A673 (cell line): ENCODE data around the gene NAGS. TPM values are rescaled to one million over a fixed set of nuclear protein-coding genes. Genes with fewer than 3 reads are reported as not detected.

Source experiments
- BruUV-seq: library from RNA; stranded (reverse); fragments of 400-500 nt; replicated peaks from 2 replicates; lab custom pipeline; 2021; lab: Mats Ljungman, UMichigan
- CTCF ChIA-PET: fragments of 300-600 bp; sonication (Branson Sonifier 250); formaldehyde crosslinking; loops from one replicate; lab custom pipeline; 2022; ENCODE audit warnings: antibody characterized with exemption; lab: Charles Lee
- POLR2A ChIA-PET: fragments of 300-600 bp; sonication (Branson Sonifier 250); formaldehyde crosslinking; loops from one replicate; lab custom pipeline; 2022; ENCODE audit warnings: antibody characterized with exemption; ENCODE audit not compliant: low non-redundant PET; lab: Charles Lee
- DNase-seq: peaks from one replicate; pipeline ENCODE4 v3.0.0-alpha.2; 2015; ENCODE audit warnings: low spot score
- H3K27ac ChIP-seq: fragments of 200-600 bp; sonication (generic); 2 replicates; pipeline ENCODE4 v1.5.1; 2016; ENCODE audit warnings: mixed run types, low read depth, mild to moderate bottlenecking, mixed read lengths, antibody characterized with exemption, low read length; ENCODE audit not compliant: poor library complexity, severe bottlenecking
- H3K27me3 ChIP-seq: fragments of 200-600 bp; sonication (generic); replicated peaks from 2 replicates; pipeline ENCODE4 v1.6.1; 2017; ENCODE audit warnings: mixed run types, low read depth, mild to moderate bottlenecking, mixed read lengths, antibody characterized with exemption, low read length; ENCODE audit not compliant: insufficient read depth, poor library complexity
- H3K36me3 ChIP-seq: fragments of 200-600 bp; sonication (generic); 2 replicates; pipeline ENCODE4 v1.6.1; 2016; ENCODE audit warnings: mixed run types, mild to moderate bottlenecking, mixed read lengths, antibody characterized with exemption, low read length; ENCODE audit not compliant: insufficient read depth, poor library complexity, severe bottlenecking
- H3K4me1 ChIP-seq: fragments of 200-600 bp; sonication (generic); 2 replicates; pipeline ENCODE4 v1.6.1; 2017; ENCODE audit warnings: mixed run types, mild to moderate bottlenecking, mixed read lengths, antibody characterized with exemption, low read length; ENCODE audit not compliant: insufficient read depth, poor library complexity, severe bottlenecking
- H3K4me3 ChIP-seq: fragments of 200-600 bp; sonication (generic); 2 replicates; pipeline ENCODE4 v1.5.1; 2016; ENCODE audit warnings: low read depth, mixed run types, mild to moderate bottlenecking, mixed read lengths, low read length; ENCODE audit not compliant: poor library complexity, severe bottlenecking
- H3K9me3 ChIP-seq: fragments of 200-600 bp; sonication (generic); 2 replicates; pipeline ENCODE4 v1.6.1; 2016; ENCODE audit warnings: mixed run types, low read depth, mild to moderate bottlenecking, mixed read lengths, antibody characterized with exemption, low read length; ENCODE audit not compliant: poor library complexity, severe bottlenecking
- EZH2 ChIP-seq: fragments of 200-600 bp; sonication (generic); IDR thresholded peaks from 2 replicates; pipeline ENCODE4 v1.6.1; 2017; ENCODE audit warnings: borderline replicate concordance, low read depth, mild to moderate bottlenecking, mixed read lengths, antibody characterized with exemption, low read length; ENCODE audit not compliant: poor library complexity, severe bottlenecking
- intact Hi-C: fragments of 100-400 bp; cut with micrococcal nuclease; formaldehyde crosslinking; loops from one replicate; pipeline ENCODE4 v1.10.0; 2022; ENCODE audit not compliant: unreplicated experiment
- total RNA-seq: library from RNA; stranded (reverse); gene quantifications from 2 replicates; pipeline ENCODE4 v1.2.3, GENCODE V29; 2021
- TF ChIP-seq, protein P1 (sequence below): fragments of 300-800, 200-600 bp; sonication (generic); conservative IDR thresholded peaks from 2 replicates; pipeline ENCODE4 v1.5.1; 2017; ENCODE audit warnings: low read depth, mild to moderate bottlenecking, antibody characterized with exemption, low read length, moderate library complexity, mixed read lengths

NAGS gene
- total RNA-seq, 1 experiment from 2014 or later, result 0.24 TPM

DNA sequence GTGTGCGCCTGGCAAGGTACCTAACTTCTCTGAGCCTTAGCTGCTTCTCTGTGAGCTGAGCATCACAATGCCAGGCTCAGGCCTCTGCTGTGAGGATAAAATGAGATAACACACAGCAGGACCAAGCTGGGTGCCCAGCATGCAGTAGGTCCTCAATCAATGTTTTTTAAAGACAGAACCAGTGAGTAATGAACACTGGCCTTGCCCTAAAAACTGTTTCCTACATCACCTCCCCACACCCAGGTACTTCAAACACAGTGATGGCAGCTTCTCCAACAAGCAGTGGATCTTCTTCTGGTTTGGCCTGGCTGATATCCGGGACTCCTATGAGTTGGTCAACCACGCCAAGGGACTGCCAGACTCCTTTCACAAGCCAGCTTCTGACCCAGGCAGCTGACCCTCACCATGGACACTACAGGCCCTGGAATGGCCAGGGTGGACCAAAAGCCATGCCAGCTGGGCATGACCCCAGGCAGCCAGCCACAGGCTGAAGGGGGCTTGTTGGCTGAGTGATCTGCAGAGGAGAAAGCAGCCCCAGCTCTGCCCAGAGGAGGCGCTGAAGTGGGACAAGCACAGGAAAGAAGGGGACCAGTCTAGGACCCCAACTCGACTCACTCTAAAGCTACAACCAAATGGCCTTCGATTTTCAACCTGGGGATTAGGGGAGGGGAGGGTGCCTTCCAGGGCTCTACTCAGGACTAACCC, 3.9 kb downstream of the NAGS start:
- ChIA-PET POLR2A (interaction anchor here (0.6 kb wide), 1 partner anchor 178 kb away, joined by 3 read pairs; the partner anchor contains the start of gene TMUB2), CTCF (interaction anchor here (0.6 to 1.3 kb wide), 2 partner anchors 20 to 160 kb away, joined by 3 read pairs; no protein-coding TSS in a partner anchor)
- H3K27ac ChIP-seq, result no peak overlapping the region
- H3K4me1 ChIP-seq, result no peaks in the 10 kb centered on the region
- intact Hi-C loops, result loop anchor here (10.0 kb wide), 1 partner anchor 106 kb away; no protein-coding TSS in a partner anchor
- no peaks in the 10 kb centered on the region for H3K36me3 ChIP-seq
- no TSS peak for BruUV-seq
- no peak for DNase-seq
- H3K4me3 ChIP-seq, result no peak overlapping the region
- TF ChIP-seq, protein P1, sequence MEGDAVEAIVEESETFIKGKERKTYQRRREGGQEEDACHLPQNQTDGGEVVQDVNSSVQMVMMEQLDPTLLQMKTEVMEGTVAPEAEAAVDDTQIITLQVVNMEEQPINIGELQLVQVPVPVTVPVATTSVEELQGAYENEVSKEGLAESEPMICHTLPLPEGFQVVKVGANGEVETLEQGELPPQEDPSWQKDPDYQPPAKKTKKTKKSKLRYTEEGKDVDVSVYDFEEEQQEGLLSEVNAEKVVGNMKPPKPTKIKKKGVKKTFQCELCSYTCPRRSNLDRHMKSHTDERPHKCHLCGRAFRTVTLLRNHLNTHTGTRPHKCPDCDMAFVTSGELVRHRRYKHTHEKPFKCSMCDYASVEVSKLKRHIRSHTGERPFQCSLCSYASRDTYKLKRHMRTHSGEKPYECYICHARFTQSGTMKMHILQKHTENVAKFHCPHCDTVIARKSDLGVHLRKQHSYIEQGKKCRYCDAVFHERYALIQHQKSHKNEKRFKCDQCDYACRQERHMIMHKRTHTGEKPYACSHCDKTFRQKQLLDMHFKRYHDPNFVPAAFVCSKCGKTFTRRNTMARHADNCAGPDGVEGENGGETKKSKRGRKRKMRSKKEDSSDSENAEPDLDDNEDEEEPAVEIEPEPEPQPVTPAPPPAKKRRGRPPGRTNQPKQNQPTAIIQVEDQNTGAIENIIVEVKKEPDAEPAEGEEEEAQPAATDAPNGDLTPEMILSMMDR, result no peak
- TF ChIP-seq EZH2, result no peak
- H3K9me3 ChIP-seq, result no peaks in the 10 kb centered on the region
- H3K27me3 ChIP-seq, result peaks cover 9% of the 10 kb centered on the region

DNA sequence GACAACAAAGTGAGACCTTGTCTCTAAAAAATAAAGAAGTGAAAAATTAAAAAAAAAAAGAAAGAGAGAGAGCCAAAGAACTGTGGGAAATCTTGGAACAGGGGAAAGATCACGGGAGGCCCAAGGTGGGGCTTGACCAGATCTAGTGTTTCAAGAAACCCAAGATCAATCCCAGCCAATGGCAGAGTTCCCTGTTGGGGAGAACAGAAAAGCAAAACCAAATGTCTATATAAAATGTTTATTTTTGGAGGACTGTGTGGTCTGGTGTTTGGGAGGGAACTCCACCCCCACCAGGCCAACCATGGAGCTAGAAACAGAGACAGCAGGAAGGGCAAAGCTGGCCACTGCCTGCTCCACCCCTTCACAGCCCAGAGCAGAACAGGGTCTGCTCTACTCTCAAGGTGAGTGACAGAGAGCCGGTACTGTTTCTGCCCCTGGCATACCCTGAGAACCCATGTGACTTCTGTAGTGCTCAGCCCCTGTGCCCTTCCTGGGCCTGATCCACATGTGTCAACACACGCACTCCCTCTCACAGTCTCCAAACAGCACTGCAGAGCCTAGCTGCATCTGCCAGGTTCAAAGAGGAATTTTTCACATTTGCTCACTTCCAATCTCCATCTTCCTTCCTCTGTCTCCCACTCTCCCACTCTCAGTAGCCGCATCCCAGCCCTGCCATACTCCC, 6.7 kb downstream of the NAGS start:
- TF ChIP-seq, protein P1, result no peak
- no peak for TF ChIP-seq EZH2
- peaks cover 2% of the 10 kb centered on the region for H3K27me3 ChIP-seq
- no peaks in the 10 kb centered on the region for H3K4me1 ChIP-seq
- BruUV-seq, result no TSS peak
- POLR2A ChIA-PET, result no interaction called here
- DNase-seq, result no peak
- H3K4me3 ChIP-seq, result no peak overlapping the region
- no peaks in the 10 kb centered on the region for H3K9me3 ChIP-seq
- intact Hi-C loops, result no loop called here
- CTCF ChIA-PET, result no interaction called here
- no peak overlapping the region for H3K27ac ChIP-seq
- H3K36me3 ChIP-seq, result no peaks in the 10 kb centered on the region

DNA sequence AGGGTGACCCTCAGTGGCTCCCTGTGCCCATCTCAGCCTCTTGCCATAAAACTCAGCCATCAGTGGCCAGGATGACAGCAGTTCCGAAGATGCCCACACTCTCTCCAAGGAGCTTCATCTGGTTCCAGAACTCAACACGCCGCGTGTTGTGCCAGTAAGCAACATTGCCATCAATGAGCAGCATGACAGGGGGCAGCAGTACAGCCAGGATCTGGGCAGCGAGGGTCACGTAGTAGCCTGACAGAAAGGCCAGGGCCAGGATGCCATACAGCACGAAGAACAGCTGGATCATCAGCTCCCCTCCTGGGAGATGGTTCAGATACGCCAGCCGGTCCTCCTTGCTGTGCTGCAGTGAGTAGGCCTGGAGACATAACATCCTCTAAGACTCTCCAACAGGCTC, 7.5 kb downstream of the NAGS start:
- ChIA-PET POLR2A (no interaction called here), CTCF (interaction anchor here (0.6 kb wide), 1 partner anchor 101 kb away, joined by 3 read pairs; no protein-coding TSS in a partner anchor)
- no peak for TF ChIP-seq EZH2
- TF ChIP-seq, protein P1, result no peak
- Histone ChIP-seq H3K27me3 (no peaks in the 10 kb centered on the region), H3K9me3 (no peaks in the 10 kb centered on the region), H3K27ac (no peak overlapping the region), H3K4me3 (no peak overlapping the region), H3K4me1 (no peaks in the 10 kb centered on the region), H3K36me3 (no peaks in the 10 kb centered on the region)
- no TSS peak for BruUV-seq
- no peak for DNase-seq
- intact Hi-C loops, result no loop called here
